Ovary (tissue), 3 donors: ENCODE measurements around the gene GPC1.

Experiments used
- POLR2A ChIP-seq: fragments of 450-650 bp; IDR thresholded peaks from one replicate; pipeline ENCODE4 v1.6.1; 2017; ENCODE audit warnings: antibody characterized with exemption, mild to moderate bottlenecking, moderate library complexity
- TF ChIP-seq, protein P1 (sequence below), 3 donors: fragments of 450-650 bp in 2 of 3; fragments of 200-600 bp in 1 of 3; IDR thresholded peaks; one replicate each; pipeline versions ENCODE4 v1.5.1 to v1.8.0; 2016 to 2022; ENCODE audit warnings: antibody characterized with exemption in 3 of 3, mild to moderate bottlenecking in 1 of 3
- donor health status: DM: no; HTN: no; CAD: no.

DNA sequence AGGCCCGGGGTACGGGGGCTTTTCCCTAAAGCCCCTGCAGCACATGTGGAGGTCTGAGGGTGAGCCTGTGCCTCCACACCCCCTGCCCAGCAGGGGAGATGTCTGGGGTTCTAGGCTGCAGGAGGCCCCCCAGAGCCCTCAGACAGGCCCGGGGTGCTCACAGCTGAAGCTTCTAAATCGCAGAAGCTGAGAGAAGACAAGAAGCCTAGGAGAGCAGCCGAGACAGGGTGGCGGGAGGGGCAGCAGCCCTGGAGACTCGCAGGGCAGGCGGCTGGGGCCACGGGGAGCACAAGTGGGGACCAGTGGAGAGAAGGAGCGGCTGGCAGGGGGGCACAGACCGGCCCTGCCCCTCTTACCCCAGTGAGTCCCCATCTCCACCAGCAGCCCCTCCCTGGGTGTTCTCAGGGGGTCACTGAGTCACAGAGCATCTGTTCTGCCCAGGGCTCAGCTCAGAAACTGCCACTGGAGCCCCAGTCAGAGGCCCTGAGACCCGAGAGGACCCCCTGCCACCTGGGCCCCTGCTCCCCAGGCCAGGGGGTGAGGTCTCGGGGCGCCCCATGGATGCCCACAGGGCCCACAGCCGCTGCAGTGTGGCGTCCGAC lies 26.1 kb downstream of the GPC1 start:
- TF ChIP-seq, protein P1, sequence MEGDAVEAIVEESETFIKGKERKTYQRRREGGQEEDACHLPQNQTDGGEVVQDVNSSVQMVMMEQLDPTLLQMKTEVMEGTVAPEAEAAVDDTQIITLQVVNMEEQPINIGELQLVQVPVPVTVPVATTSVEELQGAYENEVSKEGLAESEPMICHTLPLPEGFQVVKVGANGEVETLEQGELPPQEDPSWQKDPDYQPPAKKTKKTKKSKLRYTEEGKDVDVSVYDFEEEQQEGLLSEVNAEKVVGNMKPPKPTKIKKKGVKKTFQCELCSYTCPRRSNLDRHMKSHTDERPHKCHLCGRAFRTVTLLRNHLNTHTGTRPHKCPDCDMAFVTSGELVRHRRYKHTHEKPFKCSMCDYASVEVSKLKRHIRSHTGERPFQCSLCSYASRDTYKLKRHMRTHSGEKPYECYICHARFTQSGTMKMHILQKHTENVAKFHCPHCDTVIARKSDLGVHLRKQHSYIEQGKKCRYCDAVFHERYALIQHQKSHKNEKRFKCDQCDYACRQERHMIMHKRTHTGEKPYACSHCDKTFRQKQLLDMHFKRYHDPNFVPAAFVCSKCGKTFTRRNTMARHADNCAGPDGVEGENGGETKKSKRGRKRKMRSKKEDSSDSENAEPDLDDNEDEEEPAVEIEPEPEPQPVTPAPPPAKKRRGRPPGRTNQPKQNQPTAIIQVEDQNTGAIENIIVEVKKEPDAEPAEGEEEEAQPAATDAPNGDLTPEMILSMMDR (IDR thresholded peaks at IDR 0.05) = no peak
- TF ChIP-seq POLR2A = no peak
